ENCODE measurements around the gene SH3RF3. TPM values are rescaled to one million over a fixed set of nuclear protein-coding genes. Genes with fewer than 3 reads are reported as not detected.

SH3RF3 gene
- total RNA-seq, 1 experiment from 2014 or later, result 0.30 TPM

DNA sequence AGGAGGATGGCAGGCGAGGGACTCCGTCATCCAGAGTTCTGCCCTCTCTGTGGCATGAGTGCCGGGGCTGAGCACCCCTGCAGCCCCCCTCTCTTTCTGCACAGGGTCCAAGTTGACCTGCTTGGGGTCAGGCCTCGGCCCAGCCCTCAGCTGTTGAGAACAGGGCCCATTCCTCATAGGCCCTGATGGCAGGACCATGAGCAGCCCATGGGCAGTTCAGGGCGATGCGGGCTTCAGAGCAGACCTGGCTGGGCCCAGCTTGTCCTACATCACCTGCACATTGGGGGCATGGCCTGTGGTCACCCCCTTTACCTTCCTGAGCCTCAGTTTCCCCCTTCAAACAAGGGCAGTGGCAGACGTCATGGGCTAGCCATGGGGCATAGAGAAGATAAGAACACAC is 246.7 kb downstream of the SH3RF3 start:
- Histone ChIP-seq H3K9me3 (replicated peaks) (no peaks in the 10 kb centered on the region), H3K27ac (no peak overlapping the region), H3K36me3 (no peaks in the 10 kb centered on the region), H3K27me3 (no peaks in the 10 kb centered on the region), H3K4me1 (no peaks in the 10 kb centered on the region), H3K4me3 (no peak overlapping the region)
- DNase-seq, result no peak

DNA sequence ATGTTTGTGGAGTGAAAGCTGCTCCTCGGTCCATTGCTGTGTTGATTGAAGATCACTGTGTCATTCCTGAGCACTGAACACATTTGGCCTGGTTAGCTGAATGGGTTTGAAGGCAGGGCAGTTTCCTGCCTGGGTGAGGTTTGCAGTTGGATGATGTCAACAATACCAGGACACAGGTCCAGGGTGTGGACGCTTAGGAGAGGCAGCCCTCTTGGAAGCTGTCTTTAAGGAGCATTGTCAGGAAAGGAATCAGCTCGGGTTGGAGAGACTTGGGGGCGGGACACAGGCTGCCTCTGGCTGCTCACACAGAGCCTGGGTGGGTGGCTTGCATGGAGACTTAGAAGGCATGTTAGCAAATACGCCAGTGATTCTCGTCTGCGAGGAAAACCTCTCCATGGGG is 247.1 kb downstream of the SH3RF3 start:
- Histone ChIP-seq H3K9me3 (replicated peaks) (no peaks in the 10 kb centered on the region), H3K4me1 (no peaks in the 10 kb centered on the region; the same call in 1 of the 2 replicates), H3K4me3 (no peak overlapping the region), H3K27ac (no peak overlapping the region), H3K27me3 (no peaks in the 10 kb centered on the region), H3K36me3 (no peaks in the 10 kb centered on the region)
- DNase-seq, result no peak

DNA sequence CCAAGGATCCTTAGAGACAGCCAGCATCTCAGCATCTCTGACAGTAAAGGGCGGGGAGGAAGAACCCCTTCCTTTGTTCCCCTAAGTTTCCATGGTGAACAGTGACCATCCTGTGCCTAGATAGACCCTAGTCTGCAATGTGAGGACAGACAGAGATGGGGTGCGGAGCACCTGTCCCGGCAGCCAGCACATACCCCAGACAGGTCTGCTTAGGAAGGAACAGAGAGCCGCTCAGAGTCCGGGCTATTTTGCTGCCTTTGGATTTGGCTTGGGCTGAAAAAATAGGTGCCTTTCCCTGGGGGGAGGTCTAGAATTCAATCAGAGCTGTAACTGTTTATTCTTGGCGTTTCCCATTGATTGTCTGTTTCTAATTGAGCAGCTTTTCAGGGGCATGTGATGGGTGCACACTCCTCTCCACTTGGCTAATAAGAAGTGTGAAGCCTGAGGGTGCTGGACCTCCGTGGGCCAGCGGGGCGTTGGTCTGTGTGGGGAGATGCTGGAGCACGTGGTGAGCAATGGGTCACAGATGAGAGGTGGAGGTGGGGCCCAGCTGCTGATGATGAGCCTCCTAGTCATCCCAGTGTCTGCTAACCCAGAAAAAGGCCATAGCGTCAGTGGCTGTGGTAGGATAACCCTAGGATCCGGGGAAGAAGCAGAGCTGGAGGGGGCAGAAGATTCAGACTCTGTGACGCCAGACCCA is 247.9 kb downstream of the SH3RF3 start:
- H3K27me3 ChIP-seq, result no peaks in the 10 kb centered on the region
- H3K27ac ChIP-seq, result no peak overlapping the region
- H3K9me3 ChIP-seq (replicated peaks), result no peaks in the 10 kb centered on the region
- no peaks in the 10 kb centered on the region for H3K36me3 ChIP-seq
- no peak for DNase-seq
- no peak overlapping the region for H3K4me3 ChIP-seq
- H3K4me1 ChIP-seq, result peaks cover 8% of the 10 kb centered on the region; the same call in 1 of the 2 replicates

DNA sequence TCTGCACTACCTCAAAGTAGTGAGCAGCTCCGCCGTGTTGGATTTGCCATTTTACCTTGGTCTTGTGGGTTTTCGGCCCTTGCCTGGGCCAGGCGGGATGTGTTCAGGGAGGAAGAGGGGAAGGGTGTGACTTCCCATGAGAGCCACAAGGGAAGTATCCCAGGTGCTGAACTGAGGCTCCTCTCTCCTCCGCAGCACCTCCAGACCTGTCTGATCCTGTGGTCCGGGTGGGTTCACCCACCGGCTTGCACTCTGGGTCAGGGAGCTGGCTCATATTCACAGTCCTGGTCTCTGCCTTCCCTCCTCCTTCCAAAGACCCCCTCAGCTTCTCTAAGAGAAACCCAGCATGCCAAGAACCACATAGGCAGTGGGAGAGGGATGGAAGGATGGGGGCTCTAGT is 249.0 kb downstream of the SH3RF3 start:
- Histone ChIP-seq H3K9me3 (replicated peaks) (no peaks in the 10 kb centered on the region), H3K36me3 (no peaks in the 10 kb centered on the region), H3K4me3 (no peak overlapping the region), H3K27ac (no peak overlapping the region), H3K27me3 (no peaks in the 10 kb centered on the region), H3K4me1 (peaks cover 17% of the 10 kb centered on the region)
- DNase-seq, result no peak

DNA sequence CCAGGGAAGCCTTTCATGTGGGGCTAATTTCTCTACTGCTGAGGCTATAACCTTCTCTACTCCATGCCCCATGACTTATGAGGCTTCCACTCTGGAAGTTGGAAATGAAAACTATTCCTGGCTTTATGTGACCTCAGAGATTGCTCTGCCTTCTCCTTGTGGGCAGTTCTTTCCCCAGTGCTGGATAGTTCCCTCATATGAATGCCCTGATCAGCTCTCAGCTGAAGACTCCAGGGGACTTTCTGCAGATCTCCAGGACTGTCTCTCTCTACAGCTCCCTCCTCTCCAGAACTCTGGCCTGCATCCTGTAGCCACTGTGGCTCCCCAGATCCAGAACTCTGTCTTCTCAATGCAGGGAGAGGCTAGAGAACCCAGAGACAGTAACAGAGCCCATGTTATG is 249.7 kb downstream of the SH3RF3 start:
- Histone ChIP-seq H3K9me3 (replicated peaks) (no peaks in the 10 kb centered on the region), H3K4me3 (no peak overlapping the region), H3K36me3 (no peaks in the 10 kb centered on the region), H3K27me3 (no peaks in the 10 kb centered on the region), H3K4me1 (peaks cover 22% of the 10 kb centered on the region), H3K27ac (no peak overlapping the region)
- no peak for DNase-seq

DNA sequence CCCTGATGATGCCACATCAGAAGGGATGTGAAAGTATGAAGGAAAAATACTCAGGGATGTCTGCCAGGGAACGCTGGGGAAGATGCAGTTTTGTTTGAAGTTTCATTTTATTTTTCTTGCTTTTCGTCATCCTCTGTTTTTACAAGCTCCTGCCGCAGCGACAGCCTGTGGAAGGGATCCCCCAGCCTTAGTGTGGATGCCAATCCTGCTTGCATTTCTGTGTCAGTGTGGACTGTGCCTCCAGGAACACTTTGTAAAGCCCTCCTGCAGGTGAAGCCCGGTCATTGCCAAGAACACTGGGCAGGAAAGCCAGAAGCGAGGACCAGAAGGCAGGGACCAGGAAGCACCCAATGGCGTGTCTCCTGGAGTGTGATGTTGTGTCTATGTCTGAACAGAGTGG is 250.5 kb downstream of the SH3RF3 start:
- no peaks in the 10 kb centered on the region for H3K9me3 ChIP-seq (replicated peaks)
- no peak overlapping the region for H3K27ac ChIP-seq
- no peaks in the 10 kb centered on the region for H3K36me3 ChIP-seq
- H3K4me1 ChIP-seq, result peaks cover 22% of the 10 kb centered on the region
- H3K4me3 ChIP-seq, result no peak overlapping the region
- H3K27me3 ChIP-seq, result no peaks in the 10 kb centered on the region
- DNase-seq, result no peak

DNA sequence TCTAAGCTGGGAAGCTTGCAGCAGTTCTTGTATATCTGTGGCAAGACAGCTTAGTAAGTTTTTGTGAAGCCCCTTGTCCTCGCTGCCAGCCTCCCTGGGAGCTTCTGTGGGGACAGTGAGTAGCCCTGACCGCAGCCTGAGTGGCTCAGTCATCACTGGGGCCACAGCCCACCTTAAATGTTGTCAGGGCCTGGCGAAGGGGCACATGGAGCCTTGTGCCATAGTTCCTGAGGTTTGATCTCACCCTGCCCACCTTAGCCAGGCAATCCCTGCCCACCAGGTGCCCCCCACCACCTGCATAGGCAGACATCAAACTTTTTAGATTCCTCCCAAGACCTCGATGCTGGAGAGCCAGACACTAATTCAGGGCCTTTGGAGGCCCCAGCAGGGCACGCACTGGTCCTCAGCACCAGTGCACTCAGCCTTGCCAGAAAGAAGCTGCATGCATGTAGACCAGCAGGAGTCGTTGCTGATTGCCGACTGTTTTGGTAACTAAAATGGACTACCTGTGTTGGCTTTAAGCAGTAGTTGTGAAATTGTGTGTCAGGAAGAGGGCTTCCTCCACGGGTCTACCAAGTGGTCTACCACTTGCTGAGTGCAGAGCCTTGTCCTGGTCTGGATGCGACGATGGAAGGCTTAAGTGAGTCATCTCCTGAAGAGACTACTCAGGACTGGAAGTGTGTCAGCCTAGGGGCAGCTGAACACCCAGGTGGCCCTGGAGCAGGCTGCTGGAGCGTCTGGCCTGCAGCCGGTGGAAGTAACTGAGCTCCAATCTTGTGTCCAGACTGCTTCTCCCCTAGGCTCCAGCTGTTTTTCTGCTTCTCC is 251.7 kb downstream of the SH3RF3 start:
- H3K4me1 ChIP-seq, result peaks cover 22% of the 10 kb centered on the region
- H3K27ac ChIP-seq, result no peak overlapping the region
- peak; percentile 60 to 68 for DNase-seq
- no peaks in the 10 kb centered on the region for H3K9me3 ChIP-seq (replicated peaks)
- no peaks in the 10 kb centered on the region for H3K27me3 ChIP-seq
- no peak overlapping the region for H3K4me3 ChIP-seq
- no peaks in the 10 kb centered on the region for H3K36me3 ChIP-seq

DNA sequence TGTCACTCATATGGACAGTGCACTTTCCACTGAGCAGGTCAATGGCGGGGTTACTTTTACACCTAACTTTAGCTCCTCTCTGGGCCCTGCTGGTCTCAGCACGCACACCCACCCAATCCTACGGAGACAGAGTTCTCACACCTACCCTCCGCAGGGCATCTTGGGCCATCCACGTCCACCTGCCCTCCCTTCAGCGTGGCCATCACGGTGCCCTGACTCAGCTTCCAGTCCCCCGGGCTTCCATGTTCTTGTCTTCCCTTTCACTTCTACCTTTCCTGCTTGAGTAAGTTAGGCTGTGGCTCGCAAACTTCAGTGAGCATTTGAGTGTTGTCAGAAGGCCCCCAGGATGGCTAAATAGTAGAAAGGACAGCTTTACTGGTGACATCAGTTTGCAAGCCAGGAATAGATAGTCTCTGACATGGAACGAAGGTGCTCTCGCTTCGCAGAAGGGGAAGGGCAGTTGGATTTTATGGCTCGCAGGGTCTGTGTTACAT is 252.4 kb downstream of the SH3RF3 start:
- no peak for DNase-seq
- Histone ChIP-seq H3K9me3 (replicated peaks) (no peaks in the 10 kb centered on the region), H3K4me1 (peaks cover 22% of the 10 kb centered on the region), H3K27ac (no peak overlapping the region), H3K27me3 (no peaks in the 10 kb centered on the region), H3K4me3 (no peak overlapping the region), H3K36me3 (no peaks in the 10 kb centered on the region)

DNA sequence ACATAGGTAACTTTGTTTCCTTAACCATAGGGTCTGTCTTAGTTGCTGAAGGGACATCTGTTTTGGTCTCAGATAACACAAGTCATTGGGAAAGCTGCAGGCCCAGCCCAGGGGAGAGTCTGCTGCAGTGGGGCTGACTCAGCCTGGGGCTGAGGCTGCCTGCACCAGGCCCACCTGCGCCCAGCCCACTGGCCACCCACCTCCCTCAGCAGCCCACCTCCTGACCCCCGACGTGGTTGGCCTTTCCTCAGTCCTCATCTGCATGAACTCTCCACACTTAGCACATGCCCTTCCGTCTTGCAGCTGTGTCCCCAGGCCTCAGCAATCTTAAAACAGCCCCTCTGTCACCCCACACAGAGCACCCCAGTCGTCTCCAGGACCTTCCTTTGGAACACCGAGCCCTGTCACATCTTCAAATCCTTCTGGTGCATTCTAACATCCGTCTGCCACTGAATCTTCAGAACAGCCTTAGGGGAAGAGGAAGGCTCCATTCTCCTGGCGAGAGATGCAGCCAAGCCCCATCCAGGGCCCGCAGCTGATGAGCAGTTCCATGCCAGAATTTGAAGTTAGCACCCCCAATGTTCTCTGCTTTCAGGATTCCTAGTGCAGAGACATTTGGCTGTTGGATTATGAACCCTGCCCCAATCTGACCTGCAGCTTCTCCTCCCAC is 253.4 kb downstream of the SH3RF3 start:
- no peak for DNase-seq
- no peaks in the 10 kb centered on the region for H3K36me3 ChIP-seq
- peaks cover 22% of the 10 kb centered on the region for H3K4me1 ChIP-seq
- no peaks in the 10 kb centered on the region for H3K27me3 ChIP-seq
- no peak overlapping the region for H3K4me3 ChIP-seq
- no peaks in the 10 kb centered on the region for H3K9me3 ChIP-seq (replicated peaks)
- H3K27ac ChIP-seq, result no peak overlapping the region

DNA sequence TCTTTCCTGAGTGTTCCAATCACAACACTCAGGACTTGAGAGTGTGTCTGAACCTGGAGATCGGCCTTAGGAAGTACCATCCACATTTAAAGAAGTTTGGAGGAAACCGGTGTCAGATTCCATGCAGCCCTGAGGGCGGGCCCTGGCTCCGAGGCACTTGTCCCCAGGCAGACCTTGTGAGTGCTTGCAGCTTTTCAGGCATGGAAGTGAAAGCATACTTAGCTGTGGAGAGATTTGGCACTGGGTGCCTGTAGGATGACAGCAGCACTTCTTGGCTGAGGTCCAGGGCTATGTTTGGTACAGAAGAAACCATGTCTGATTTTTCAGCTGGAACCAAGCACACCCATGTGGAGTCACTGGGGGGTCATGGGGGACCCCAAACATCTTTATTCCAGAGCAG is 253.9 kb downstream of the SH3RF3 start:
- no peak overlapping the region for H3K27ac ChIP-seq
- DNase-seq, result peak; percentile 63 to 67

DNA sequence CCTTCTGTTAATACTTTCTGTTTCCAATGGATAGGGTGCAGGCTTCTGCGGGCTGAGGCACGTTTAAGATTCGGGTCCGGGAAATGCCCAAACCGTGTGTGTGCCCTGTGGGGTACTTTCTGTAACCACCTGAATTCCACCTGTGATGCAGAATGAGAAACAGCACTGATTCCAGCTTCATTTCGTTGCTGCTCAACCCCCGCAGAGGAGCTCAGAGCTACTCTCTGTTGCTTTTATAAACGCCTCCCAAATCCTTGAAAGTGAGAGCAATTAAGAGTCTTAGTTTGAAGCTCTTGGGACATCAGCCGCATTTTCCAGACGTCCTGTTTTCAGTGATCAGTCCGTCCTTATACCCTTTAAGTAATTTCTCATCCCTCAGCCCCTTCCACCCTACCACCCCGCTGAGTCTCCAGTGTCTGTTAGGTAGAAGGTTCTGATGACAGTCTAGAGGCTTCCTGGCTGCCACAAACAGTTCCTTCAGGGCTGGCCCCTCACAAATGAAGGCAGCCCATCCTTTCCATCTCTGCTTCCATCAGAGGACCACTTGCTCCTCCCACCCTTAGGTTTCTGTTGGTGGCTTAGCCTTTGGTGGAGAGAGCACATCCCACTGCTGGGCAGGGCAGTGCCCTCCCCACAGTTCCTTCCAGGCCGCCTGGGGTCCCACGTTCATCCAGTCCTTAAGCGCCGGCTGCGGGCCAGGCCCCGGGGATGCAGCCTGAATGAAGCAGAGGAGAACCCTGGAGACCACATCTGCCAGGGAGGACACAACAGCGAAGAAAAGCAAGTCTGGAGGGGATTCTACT is 254.7 kb downstream of the SH3RF3 start:
- Histone ChIP-seq H3K4me1 (peaks cover 22% of the 10 kb centered on the region), H3K27me3 (no peaks in the 10 kb centered on the region), H3K9me3 (replicated peaks) (no peaks in the 10 kb centered on the region), H3K27ac (no peak overlapping the region), H3K36me3 (no peaks in the 10 kb centered on the region), H3K4me3 (no peak overlapping the region)
- DNase-seq, result no peak

More for the DNA sequence above, 253.9 kb downstream of the SH3RF3 start:
- no peaks in the 10 kb centered on the region for H3K9me3 ChIP-seq (replicated peaks)
- no peaks in the 10 kb centered on the region for H3K36me3 ChIP-seq
- H3K4me3 ChIP-seq, result no peak overlapping the region
- peaks cover 22% of the 10 kb centered on the region for H3K4me1 ChIP-seq
- H3K27me3 ChIP-seq, result no peaks in the 10 kb centered on the region

DNA sequence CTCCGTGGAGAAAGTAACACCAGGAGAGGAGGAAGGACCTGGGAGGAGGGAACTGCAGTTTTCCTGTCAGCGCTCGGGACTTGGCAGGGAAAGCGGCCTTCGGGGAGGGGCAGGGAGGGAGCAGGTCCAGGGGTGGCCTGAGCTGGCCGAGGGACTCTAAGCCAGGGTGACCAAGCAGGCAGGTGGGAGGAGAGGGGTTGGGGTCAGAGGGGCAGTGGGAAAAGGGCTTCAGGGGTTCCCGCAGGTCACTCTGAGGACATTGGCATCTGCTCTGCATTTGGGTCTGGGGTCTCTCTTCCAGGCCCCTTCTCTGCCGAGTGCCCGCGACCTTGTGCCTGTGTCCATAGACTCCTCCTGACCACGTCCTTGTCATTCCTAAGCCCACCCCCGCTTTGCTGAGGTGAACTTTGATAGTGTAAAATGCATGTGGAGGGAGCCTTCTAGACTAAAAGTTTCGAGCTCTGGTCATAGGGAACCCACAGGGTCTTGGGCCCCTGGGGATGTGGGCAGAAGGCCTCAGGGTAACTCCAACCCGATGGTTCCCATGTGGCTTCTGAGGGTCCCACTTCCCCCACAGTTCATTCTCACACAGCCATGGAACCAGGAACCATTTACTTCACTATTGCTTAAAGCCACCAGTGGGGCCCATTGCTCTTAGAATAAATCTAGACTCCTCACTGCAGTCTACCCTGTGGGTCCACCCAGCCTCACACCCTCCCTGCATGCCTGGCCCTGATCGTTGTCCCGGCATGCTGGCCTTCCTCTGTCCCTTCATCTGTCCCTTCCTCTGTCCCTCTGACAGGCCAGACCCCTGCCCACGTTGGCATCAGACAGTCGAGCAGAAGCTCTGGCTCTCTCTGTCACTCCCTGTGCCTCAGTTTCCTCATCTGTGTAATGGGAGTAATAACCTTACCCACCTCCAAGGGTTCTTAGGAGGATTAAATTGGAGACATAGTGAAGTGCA is 255.6 kb downstream of the SH3RF3 start:
- Histone ChIP-seq H3K4me1 (peaks cover 22% of the 10 kb centered on the region), H3K27ac (no peak overlapping the region), H3K4me3 (no peak overlapping the region), H3K36me3 (no peaks in the 10 kb centered on the region), H3K9me3 (replicated peaks) (no peaks in the 10 kb centered on the region), H3K27me3 (no peaks in the 10 kb centered on the region)
- DNase-seq, result no peak

DNA sequence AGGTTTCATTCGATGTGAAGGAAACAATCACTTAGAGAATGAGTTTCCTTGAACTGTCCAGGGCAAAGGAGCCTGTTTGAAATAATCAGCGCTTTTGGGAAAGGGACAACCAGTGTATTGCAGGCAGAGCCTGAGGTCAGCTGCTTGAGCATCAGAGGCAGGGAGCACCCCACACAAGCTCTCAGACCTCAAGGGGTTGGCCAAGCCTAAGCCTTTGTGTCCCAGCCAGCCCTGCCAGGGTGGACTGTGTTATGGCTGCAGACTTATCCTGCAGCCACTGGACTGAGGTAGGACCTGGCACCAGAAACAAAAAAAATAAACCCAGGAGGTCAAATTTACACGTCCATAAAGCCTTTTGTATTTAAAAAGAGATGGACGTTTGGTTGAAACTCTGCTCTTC is 256.5 kb downstream of the SH3RF3 start:
- peaks cover 22% of the 10 kb centered on the region for H3K4me1 ChIP-seq

More for the DNA sequence above, 256.5 kb downstream of the SH3RF3 start:
- Histone ChIP-seq H3K4me3 (no peak overlapping the region), H3K27ac (no peak overlapping the region), H3K9me3 (replicated peaks) (no peaks in the 10 kb centered on the region), H3K36me3 (no peaks in the 10 kb centered on the region), H3K27me3 (no peaks in the 10 kb centered on the region)
- DNase-seq, result no peak
